HL-60/S4 (cell line): ENCODE data around the gene SH2D3A.
"Not testable (repeated sequence)": the region's sequence is repeated elsewhere in the genome, so short reads cannot be mapped to it uniquely, and the experiment has no call there.

Experiments
- in situ Hi-C: fragments of 300-500 bp; cut with MboI; formaldehyde crosslinking; loops from 2 replicates; pipeline ENCODE4 v1.14.3; 2022; ENCODE audit warnings: low sequenced_read_pairs

SH2D3A gene

DNA sequence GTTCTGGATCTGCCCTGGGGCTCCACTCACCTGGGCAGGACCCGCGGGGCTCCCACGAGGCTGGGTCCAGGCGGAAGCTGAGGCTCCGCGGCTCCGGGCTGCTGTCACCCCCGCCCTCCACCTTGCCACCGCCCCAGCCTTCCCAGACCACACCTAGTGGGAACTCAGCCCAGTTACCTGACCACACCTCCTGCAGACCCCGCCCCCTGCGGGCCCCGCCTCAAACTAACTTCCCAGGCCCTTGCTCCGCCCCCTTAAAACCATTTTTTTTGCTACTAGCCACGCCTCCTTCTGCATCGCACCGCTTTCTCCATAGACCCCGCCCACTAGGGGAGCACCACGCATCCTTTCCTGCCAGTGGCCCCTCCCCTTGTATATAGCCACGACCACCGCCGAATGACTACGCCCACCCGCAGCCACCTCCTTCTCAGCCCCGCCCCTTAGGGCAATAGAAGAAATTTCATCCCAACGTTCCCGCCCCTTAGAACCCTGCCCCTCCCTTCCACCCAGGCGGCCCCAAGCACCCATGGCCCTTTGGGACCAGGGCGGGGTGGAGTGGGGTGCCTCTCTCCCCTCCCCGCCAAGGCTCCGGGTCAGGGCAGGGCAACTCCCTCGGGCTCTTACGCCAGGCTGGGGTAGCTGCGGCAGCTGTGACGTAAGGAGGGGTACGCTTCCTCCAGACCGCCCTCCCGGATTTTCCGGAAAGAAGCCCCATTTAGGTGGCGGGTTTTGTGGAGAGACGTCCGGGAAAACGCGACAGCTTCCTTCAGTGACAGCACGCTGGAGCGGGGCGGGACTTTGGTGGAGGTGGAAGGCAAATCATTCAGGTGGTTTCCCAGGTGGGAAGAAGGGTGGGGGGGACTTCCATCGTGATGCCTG, at the start of gene SH2D3A:
Gene SH2D3A (minus strand): TSS at position 79 of the 879 bp plus-strand sequence. CDS start 3,687 bp downstream, outside the sequence.
- in situ Hi-C loops, result no loop called here

DNA sequence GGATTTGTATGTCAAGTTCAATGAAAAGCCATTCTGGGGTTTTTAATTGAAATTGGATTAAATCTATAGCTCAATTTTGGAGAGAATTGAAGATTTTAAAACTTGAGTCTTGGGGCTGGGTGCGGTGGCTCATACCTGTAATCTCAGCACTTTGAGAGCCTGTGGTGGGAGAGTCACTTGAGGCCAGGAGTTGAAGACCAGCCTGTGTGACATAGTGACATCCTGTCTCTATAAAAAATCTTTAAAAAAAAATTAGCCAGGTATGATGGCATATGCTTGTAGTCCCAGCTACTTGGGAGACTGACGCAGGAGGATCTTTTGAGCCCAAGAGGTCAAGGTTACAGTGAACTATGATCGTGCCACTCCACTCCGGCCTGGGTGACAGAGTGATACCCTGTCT, 46.4 kb upstream of the SH2D3A start:
- in situ Hi-C loops, result no loop called here

DNA sequence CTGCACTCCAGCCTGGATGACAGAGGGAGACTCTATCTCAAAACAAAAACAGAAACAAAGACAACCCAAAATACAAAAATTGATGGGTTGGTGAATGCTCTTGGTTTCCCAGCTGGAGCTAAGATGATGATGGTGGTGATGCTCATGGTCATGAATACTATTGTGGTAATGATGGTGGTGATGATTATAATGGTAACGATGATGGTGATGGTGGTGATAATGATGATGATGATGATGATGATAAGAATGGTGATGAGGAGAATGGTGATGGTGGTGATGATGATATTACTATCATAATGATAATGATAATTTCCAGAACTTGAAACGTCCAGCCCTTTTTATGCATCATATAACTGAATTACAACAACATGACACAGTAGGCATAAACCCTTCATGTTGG, 45.4 kb upstream of the SH2D3A start:
- in situ Hi-C loops, result no loop called here

DNA sequence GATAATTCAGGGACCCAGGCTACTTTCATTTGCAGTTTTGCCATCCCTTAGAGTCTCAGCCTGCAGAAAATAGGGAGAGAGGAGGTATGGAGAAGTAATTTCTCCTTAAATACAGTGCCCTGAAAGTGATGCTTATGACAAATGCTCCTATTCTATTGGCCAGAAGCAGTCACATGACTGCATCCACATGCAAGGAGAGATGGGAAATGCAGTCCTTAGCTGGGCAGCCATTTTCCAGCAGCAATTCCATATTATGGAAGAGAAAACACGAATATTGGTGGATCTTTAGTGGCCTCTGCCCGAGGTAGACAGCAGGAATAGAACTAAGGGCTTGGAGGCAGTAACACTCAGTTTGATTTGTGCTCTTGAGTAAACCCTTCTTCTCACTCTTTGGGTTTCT, 44.7 kb upstream of the SH2D3A start:
- in situ Hi-C loops, result no loop called here

DNA sequence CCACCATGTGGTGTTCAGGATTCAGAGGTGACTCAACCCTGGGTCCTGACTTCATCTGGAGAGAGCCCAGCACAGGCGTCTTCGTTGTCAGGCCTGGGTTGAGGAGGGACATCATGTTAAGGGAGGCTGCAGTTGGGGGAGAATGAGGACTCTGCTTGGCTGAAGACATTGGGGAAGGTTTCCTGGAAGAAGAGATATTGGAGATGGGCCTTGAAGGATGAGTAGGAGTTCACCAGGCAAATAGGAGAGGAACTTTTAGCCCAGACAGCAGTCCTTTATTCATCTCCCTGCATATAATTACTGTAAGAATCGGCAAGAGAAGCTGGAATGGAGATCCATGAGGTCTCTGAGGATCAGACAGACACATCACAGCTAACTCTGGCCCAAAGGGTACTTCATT, 44.1 kb upstream of the SH2D3A start:
- in situ Hi-C loops, result no loop called here

DNA sequence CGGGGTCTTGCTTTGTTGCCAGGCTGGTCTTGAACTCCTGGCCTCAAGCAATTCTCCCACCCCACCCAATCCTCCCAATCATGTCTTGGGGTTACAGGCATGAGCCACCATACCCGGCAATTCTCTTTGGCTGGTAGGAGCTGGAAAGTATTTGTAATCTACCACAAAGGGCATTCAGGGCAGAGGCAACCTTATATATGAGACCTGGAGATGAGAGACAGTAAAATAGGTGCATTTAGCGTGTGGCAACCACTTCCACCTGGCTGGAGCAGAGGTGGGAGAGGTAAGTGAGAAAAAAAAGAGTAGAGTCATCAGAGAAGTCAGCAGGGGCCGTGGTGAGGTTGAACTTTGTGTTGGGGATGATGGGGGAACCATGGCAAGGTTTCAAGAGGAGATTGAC, 42.0 kb upstream of the SH2D3A start:
- in situ Hi-C loops, result no loop called here

DNA sequence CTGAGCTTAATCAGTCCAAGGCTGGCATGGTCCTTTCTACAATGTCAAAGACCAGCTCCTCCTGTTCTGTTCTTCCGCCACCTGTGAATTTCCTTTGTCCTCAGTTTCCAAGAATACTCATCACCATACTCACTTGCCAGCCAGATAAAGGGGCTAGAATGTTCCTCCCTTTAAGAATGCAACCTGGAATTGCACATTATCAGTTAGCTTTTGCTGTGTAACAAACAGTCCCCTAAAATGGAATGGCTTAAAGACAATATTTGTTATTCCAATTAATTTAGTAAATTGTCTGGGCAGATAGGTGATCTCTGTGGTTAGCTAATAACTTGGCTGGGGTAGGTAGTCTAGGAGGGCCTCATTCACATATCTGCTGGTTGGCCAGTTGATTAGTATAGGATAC, 41.3 kb upstream of the SH2D3A start:
- in situ Hi-C loops, result no loop called here

DNA sequence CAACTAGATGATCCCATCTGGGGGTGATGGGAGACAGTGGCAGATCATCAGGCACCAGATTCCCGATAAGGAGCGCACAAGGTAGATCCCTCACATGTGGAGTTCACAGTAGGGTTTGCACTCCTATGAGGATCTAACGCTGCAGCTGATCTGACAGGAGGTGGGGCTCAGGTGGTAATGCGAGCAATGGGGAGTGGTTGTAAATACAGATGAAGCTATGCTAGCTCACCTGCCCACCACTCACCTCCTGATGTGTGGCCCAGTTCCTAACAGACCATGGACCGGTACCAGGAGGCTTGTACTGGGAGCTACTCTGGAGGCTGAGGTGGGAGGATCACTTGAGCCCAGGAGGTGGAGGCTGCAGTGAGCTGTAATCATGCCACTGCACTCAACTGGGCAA, 40.1 kb upstream of the SH2D3A start:
- in situ Hi-C loops, result no loop called here

DNA sequence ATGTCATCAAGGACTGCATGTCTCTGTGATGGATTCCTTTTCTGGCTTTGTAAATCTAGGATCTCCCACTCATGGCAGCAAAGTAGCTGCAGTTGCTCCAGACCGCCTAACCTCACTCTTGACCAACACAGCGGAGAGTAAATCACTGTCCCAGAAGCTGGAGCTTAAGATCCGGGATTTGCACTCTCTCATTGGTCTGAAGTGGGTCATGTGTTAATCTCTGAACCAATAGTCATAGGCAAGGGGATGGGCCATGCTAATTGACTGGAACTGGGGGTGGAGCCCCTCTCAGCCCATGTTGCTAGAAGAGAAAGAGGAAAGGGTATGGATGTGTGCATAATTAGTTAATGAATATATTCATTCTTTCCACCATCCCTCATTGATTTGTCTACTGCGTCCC, 39.3 kb upstream of the SH2D3A start:
- in situ Hi-C loops, result no loop called here

DNA sequence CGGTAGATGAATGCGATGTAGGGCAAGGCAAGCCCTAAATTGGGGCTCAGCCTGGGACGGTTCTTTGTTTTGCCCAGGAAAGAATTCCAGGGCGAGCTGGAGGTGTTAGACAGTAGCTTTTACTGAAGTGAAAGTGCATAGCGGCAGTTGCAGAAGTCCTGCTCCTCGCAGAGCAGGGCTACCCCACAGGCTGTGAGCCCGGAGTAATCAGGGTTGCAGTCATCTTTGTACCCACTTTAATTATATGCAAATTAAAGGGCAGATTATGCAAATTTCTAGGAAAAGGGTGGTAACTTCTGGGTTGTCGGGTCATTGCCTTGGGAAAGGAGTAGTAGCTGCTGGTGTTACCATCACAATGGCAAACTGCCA, 35.8 kb upstream of the SH2D3A start:
- in situ Hi-C loops, result no loop called here

DNA sequence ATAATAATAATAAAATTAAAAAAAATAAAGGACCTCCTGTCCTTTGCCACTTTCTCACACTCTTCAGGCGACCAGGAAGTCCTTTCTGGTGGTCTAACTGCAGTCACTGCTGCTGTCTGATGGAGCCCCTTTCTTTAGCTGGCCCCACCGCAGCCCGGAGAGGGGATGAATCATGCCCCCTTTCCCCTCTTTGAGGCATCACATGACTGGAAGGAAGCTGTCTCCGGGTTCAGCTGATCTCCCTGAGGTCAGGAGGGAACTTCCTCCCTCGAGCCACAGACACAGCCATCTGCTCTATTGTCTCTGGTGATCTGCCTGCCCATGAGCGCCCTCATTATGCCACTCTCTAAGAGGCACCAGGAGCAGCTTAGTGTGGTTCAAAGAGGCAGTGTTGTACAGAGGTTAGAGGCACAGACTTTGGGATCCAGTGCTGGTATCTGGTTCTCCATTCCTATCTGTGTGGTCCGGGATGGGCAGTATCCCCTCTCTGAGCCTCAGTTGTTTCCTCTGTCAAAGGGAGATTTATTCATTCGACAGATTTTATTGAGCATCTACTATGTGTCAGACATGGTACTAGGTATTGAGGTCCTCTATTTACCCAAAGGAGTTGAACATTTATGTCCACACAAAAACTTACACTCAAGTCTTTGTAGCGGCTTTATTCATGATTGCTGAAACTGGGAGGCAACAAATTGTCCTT, 35.3 kb upstream of the SH2D3A start:
- in situ Hi-C loops, result no loop called here

DNA sequence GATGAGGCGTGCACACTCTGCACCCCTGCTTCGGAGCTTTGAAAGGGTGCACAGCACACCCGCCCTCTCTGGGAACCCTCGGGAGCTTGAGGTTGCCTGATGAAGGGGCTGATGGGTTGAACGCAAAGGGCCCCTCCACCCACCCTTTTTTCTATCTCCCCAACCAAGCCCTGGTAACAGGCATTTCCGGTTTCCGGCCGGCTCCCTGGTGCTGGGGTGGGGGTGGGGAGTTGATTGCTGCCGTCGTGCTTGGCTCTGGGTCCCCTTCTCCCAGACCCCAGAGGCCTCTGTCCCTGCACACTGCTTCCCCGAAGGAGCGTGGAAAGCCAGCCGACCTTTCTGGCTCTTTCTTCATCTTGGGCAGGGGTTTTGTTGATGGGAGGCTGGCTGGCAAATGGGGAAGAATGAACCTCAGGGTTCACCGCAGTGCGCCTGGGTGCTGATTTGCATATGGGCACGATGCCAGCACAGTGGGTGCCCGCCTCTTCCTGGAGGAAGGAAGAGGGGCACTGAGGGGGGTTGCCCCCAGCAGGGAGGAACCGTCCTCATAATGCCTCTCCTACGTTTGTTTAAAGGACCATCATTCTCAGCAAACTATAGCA, 34.4 kb upstream of the SH2D3A start:
- in situ Hi-C loops, result no loop called here

DNA sequence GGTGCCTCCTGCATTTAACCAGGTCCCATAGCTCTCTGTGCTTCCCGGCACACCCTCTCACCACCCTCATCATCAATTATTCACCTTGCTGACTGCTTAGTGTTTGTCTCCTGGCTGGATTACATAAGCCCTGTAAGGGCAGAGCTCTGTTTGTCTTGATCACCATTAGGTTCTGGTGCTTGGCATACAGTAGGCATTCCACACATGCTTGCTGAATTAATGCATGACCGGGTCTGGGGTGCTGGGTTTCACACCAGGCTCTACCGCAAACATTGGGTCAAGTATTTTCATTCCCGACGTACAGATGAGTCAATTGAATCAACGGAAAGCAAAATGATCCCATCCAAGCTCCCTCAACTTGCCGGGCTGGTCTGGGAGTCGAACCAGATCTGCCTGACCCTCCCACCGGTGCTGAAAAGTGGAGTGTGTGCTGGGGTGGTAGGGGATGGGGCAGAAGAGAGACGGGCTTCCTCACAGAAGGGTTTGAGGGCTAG, 33.8 kb upstream of the SH2D3A start:
- in situ Hi-C loops, result no loop called here

DNA sequence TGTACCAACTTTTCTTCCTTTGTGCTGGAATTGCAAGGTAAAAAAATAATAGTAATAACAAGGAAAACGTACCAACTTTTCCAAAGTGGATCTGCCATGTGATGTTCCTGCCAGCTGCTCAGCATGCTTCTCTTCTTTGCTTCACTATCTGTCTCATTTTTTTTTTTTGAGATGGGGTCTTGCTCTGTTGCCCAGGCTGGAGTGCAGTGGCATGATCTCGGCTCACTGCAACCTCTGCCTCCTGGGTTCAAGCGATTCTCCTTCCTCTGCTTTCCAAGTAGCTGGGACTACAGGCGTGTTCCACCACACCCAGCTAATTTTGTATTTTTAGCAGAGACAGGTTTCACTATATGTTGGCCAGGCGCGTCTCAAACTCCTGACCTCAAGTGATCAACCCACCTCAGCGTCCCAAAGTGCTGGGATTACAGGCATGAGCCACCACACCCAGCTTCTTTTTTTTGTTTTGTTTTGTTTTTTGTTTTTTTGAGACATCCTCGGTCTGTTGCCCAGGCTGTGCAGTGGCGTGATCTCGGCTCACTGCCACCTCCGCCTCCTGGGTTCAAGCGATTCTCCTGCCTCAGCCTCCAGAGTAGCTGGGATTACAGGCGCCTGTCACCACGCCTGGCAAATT, 33.0 kb upstream of the SH2D3A start:
- in situ Hi-C loops, result not testable (repeated sequence)

DNA sequence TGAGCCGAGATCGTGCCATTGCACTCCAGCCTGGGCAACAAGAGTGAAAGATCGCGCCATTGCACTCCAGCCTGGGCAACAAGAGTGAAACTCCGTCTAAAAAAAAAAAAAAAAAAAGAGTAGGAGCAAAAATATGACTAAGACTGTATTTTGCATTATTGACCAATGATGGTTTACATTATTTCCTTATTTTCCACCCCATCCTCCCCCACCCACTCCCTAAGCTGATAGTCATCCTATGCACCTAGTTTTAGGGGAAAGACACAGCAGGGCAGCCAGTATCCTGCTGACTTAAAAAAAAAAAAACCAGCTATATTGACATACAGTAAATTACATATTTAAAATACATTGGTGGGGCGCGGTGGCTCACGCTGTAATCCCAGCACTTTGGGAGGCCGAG, 30.4 kb upstream of the SH2D3A start:
- in situ Hi-C loops, result no loop called here

DNA sequence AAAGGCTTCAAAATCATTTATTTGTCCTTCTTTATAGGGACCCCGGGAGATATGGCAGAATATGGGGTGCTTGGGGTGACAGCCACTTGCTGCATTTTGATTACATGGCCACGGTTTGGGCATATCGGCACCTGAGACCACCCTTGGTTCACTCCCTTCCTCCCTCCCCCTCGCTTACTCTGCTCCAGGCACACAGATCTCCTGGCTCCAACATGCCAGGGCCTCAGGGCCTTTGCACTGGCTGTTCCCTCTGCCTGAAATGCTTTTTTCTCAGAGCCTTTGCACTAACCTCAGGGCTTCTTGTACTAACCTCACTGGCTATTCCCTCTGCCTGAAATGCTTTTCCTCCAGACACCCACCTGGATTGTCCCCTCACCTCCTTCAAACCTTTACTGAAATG, 29.0 kb upstream of the SH2D3A start:
- in situ Hi-C loops, result no loop called here

DNA sequence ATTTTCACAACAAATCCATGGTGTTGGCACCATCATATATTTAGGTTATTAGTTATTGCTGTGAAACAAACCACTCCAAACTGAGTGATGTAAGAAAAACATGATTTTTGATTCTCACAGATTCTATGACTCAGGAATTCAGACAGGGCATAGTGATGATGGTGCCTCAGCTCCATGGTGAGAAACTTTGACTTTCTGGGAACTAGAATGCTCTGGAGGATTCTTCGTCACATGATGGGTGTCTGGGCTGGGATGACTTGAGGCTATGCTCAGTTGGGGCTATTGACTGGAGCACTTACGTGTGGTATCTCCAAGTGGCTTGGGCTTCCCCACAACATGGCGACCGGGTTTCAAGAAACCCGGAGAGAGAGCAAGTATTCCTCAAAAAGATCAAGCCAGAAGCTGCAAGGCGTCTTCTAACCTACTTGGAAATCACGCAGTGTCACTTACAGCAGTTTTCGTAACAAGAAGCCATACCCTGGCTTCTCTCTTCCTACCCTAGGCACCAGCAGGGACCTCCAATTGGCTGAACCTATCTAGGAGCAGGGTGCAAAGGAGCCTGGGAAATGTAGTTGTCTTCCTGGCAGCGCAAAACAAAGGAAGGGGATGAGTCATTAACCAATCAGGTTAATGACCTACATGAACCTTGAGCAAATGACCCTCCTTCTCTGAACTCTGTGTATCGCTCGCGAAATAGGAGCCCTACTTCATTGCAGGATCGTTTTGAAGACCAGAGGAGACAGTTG, 27.6 kb upstream of the SH2D3A start:
- in situ Hi-C loops, result no loop called here

DNA sequence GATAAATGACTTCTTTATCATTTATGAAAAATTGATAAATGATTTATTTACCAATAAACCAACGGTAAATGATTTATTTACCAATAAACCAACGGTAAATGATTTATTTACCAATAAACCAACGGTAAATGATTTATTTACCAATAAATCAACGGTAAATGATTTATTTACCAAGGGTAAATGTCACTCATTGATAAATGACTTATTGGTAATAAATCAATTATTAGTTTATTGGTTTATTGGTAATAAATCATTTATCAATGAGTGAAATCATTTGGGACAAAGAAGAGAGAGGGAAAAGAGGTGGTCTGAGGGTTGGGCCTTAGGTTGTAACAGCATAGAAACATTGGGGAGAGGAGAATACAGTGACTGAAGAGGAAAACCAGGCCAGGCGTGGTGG, 26.7 kb upstream of the SH2D3A start:
- in situ Hi-C loops, result no loop called here

DNA sequence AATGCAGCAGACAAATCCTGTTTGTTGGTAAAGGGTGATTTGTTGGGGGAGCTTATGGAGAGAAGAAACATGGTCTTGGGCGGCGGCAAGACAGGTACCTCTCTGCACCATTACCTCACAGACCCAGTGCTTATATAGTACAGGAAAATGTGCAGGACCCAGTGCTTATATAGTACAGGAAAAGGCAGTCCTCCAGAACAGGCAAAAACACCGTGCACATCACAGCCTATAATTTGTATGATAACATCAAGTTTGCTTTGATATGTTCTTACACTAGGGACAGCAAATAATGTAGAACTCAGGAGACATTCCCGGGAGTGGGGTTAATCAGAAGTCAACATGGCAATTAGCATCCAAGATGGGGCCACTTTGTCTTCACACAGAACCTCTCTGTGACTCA, 26.2 kb upstream of the SH2D3A start:
- in situ Hi-C loops, result no loop called here

DNA sequence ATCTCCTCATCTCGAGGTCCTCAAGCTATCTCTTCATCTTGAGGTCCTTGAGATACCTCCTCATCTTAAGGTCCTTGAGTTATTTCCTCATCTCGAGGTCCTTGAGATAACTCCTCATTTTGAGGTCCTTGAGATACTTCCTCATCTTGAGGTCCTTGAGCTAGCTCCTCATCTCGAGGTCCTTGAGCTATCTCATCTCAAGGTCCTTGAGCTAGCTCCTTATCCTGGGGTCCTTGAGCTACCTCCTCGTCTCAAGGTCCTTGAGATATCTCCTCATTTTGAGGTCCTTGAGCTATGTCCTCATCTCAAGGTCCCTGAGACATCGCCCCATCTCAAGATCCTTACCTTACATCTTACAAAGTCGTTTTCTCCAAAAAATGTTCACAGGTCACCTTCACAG, 24.0 kb upstream of the SH2D3A start:
- in situ Hi-C loops, result no loop called here
